Hepatocyte (in vitro differentiated cells): ENCODE measurements around the gene SPSB4. TPM values are rescaled to one million over a fixed set of nuclear protein-coding genes. Genes with fewer than 3 reads are reported as not detected.

Experiments used
- DNase-seq: peaks from one replicate; pipeline ENCODE4 v3.0.0-alpha.2; 2016; ENCODE audit warnings: low spot score
- H2AFZ ChIP-seq: fragments of 200-600 bp; sonication (generic); 2 replicates; pipeline ENCODE4 v1.6.0; 2016; ENCODE audit warnings: antibody characterized with exemption, mild to moderate bottlenecking
- H3K27ac ChIP-seq: fragments of 200-600 bp; sonication (generic); 2 replicates; pipeline ENCODE4 v1.5.1; 2016; ENCODE audit warnings: mild to moderate bottlenecking
- H3K27me3 ChIP-seq: fragments of 200-600 bp; sonication (generic); 2 replicates; pipeline ENCODE4 v1.6.1; 2016
- H3K36me3 ChIP-seq: fragments of 200-600 bp; sonication (generic); replicated peaks from 2 replicates; pipeline ENCODE4 v1.5.1; 2016; ENCODE audit warnings: low read depth; ENCODE audit not compliant: insufficient read depth
- H3K4me1 ChIP-seq: fragments of 200-600 bp; sonication (generic); 2 replicates; pipeline ENCODE4 v1.5.1; 2016; ENCODE audit warnings: mild to moderate bottlenecking, moderate library complexity; ENCODE audit not compliant: insufficient read depth
- H3K4me2 ChIP-seq: fragments of 200-600 bp; sonication (generic); 2 replicates; pipeline ENCODE4 v1.6.0; 2016
- H3K4me3 ChIP-seq: fragments of 200-600 bp; sonication (generic); 2 replicates; pipeline ENCODE4 v1.5.1; 2016; ENCODE audit warnings: mild to moderate bottlenecking
- H3K79me2 ChIP-seq: fragments of 200-600 bp; sonication (generic); 2 replicates; pipeline ENCODE4 v1.6.0; 2017; ENCODE audit warnings: mild to moderate bottlenecking
- H3K9me2 ChIP-seq: fragments of 200-600 bp; sonication (generic); replicated peaks from 2 replicates; pipeline ENCODE4 v1.6.0; 2017; ENCODE audit warnings: mild to moderate bottlenecking; ENCODE audit not compliant: insufficient read depth
- H3K9me3 ChIP-seq: fragments of 200-600 bp; sonication (generic); 2 replicates; pipeline ENCODE4 v1.5.1; 2016; ENCODE audit warnings: low read depth, mild to moderate bottlenecking
- H4K20me1 ChIP-seq: fragments of 200-600 bp; sonication (generic); 2 replicates; pipeline ENCODE4 v1.6.0; 2016; ENCODE audit warnings: mild to moderate bottlenecking; ENCODE audit not compliant: insufficient read depth, poor library complexity, severe bottlenecking
- CTCF ChIP-seq: fragments of 200-600 bp; sonication (generic); IDR thresholded peaks from 2 replicates; pipeline ENCODE4 v1.5.1; 2016; ENCODE audit warnings: antibody characterized with exemption, mild to moderate bottlenecking; ENCODE audit not compliant: poor library complexity
- EZH2 ChIP-seq: fragments of 200-600 bp; sonication (generic); IDR thresholded peaks from 2 replicates; pipeline ENCODE4 v1.6.1; 2016; ENCODE audit warnings: antibody characterized with exemption, mild to moderate bottlenecking, borderline replicate concordance
- EZH2phosphoT487 ChIP-seq: fragments of 200-600 bp; sonication (generic); IDR thresholded peaks from one replicate; pipeline ENCODE4 v1.6.1; 2018; ENCODE audit warnings: antibody characterized with exemption, mild to moderate bottlenecking, low read depth, moderate library complexity; ENCODE audit not compliant: unreplicated experiment, severe bottlenecking
- WGBS: methylation state at CpG from one replicate; pipeline ENCODE4 v1.1.6; 2016; ENCODE audit warnings: low lambda C conversion rate; ENCODE audit errors: missing lambda C conversion rate; 5-methylcytosine and 5-hydroxymethylcytosine counted together
- polyA plus RNA-seq: library from polyadenylated mRNA; unstranded; fragments of >200 nt; fragmentation: Nextera tagmentation; extraction: Ambion mirVana; gene quantifications from 2 replicates; pipeline ENCODE4 v1.2.1, GENCODE V29; 2016
- total RNA-seq: library from RNA; depleted of rRNA; stranded (reverse); fragments of >200 nt; gene quantifications from 2 replicates; pipeline ENCODE4 v1.2.3, GENCODE V29; 2014

The SPSB4 gene
- 1.3 TPM in 2 replicates for total RNA-seq
- 1.0 and 2.8 TPM in 2 replicates for polyA plus RNA-seq

GRCh38 chr3:141050576-141051442, at the start of gene SPSB4:
TSS of gene SPSB4 (plus strand) at chr3:141051347. CDS start at chr3:141066105, 14,758 bp downstream.
- Histone ChIP-seq H3K4me1 (peaks cover 13% of the 10 kb centered on the region), H3K9me3 (no peaks in the 10 kb centered on the region), H4K20me1 (no peaks in the 10 kb centered on the region), H3K36me3 (no peaks in the 10 kb centered on the region), H3K27ac (no peak within 1 kb of the TSS), H3K4me2 (peak within 1 kb of the TSS; percentile 92), H3K9me2 (no peaks in the 10 kb centered on the region), H3K79me2 (no peaks in the 10 kb centered on the region), H3K27me3 (peaks cover 66% of the 10 kb centered on the region), H2AFZ (peak within 1 kb of the TSS; percentile 52), H3K4me3 (peak within 1 kb of the TSS; percentile 52)
- DNase-seq, result peak; percentile 80
- no peak for TF ChIP-seq EZH2phosphoT487
- no peak for TF ChIP-seq EZH2
- peak; percentile 41 for TF ChIP-seq CTCF
- WGBS, result 5% methylated on average over 59 of the region's 68 CpGs

- Histone ChIP-seq H4K20me1 (no peaks in the 10 kb centered on the region), H3K9me2 (no peaks in the 10 kb centered on the region), H3K36me3 (no peaks in the 10 kb centered on the region), H3K9me3 (no peaks in the 10 kb centered on the region), H2AFZ (no peak overlapping the region), H3K27me3 (no peaks in the 10 kb centered on the region), H3K27ac (no peak overlapping the region), H3K4me2 (no peak overlapping the region), H3K79me2 (no peaks in the 10 kb centered on the region), H3K4me3 (no peak overlapping the region), H3K4me1 (no peaks in the 10 kb centered on the region)
- TF ChIP-seq CTCF, result no peak
- no peak for TF ChIP-seq EZH2
- TF ChIP-seq EZH2phosphoT487, result no peak
- 93% methylated on average over 1 of the region's 1 CpG for WGBS
- no peak for DNase-seq
Observed at GRCh38 chr3:141006344-141006743, 44.8 kb upstream of the SPSB4 start.

GRCh38 chr3:141009496-141009895, 41.7 kb upstream of the SPSB4 start:
- Histone ChIP-seq H3K36me3 (no peaks in the 10 kb centered on the region), H3K27me3 (no peaks in the 10 kb centered on the region), H2AFZ (no peak overlapping the region), H4K20me1 (no peaks in the 10 kb centered on the region), H3K4me3 (no peak overlapping the region), H3K4me1 (no peaks in the 10 kb centered on the region), H3K9me2 (no peaks in the 10 kb centered on the region), H3K27ac (no peak overlapping the region), H3K9me3 (no peaks in the 10 kb centered on the region), H3K79me2 (no peaks in the 10 kb centered on the region), H3K4me2 (no peak overlapping the region)
- DNase-seq, result no peak
- WGBS, result 68% methylated on average over 3 of the region's 3 CpGs
- TF ChIP-seq EZH2 (no peak), CTCF (no peak), EZH2phosphoT487 (no peak)
